ENCODE measurements around the gene SPATA2L. TPM values are rescaled to one million over a fixed set of nuclear protein-coding genes. Genes with fewer than 3 reads are reported as not detected.

The SPATA2L gene
- total RNA-seq, 2 experiments from 2014 or later = 0.93 to 1.2 TPM

- peaks cover 28% of the 10 kb centered on the region for H3K36me3 Mint-ChIP-seq (ENCODE audit: low read depth)
- CTCF ChIA-PET = no interaction called here
- H3K27me3 Mint-ChIP-seq (ENCODE audit: low read depth) = no peaks in the 10 kb centered on the region
- intact Hi-C loops (cut with micrococcal nuclease) = loop anchor here (1.0 to 10.0 kb wide), 3 partner anchors 29 to 413 kb away; partner anchors contain the start of gene CDK10
- peak within 1 kb of the TSS; percentile 91 for H3K4me3 Mint-ChIP-seq
- peak within 1 kb of the TSS; percentile 77 for H3K27ac Mint-ChIP-seq
- H3K9me3 Mint-ChIP-seq = no peaks in the 10 kb centered on the region
- DNase-seq = peak; percentile 92
- peaks cover 32% of the 10 kb centered on the region for H3K4me1 Mint-ChIP-seq (ENCODE audit: low read depth)
These were observed 43.9 kb downstream of the SPATA2L start, which contains the start of the genes CHMP1A and SPATA33 for GRCh38 chr16:89657442-89658220. Gene CHMP1A (minus strand): TSS chr16:89657708. CDS start chr16:89657588, 120 bp downstream. Gene SPATA33 (plus strand): TSS chr16:89657836. CDS start chr16:89657912, 76 bp downstream.

- no peaks in the 10 kb centered on the region for H3K27me3 Mint-ChIP-seq (ENCODE audit: low read depth)
- H3K4me1 Mint-ChIP-seq (ENCODE audit: low read depth) = peaks cover 32% of the 10 kb centered on the region
- peak overlapping the region; percentile 91 for H3K4me3 Mint-ChIP-seq
- H3K9me3 Mint-ChIP-seq = no peaks in the 10 kb centered on the region
- no peak for DNase-seq
- intact Hi-C loops (cut with micrococcal nuclease) = loop anchor here (1.0 to 10.0 kb wide), 2 partner anchors 46 to 412 kb away; no protein-coding TSS in a partner anchor
- H3K36me3 Mint-ChIP-seq (ENCODE audit: low read depth) = peaks cover 19% of the 10 kb centered on the region
- peak overlapping the region; percentile 61 for H3K27ac Mint-ChIP-seq
- CTCF ChIA-PET = no interaction called here
These were observed 44.9 kb downstream of the SPATA2L start for GRCh38 chr16:89656435-89657121.

GRCh38 chr16:89655062-89655643 is 46.4 kb downstream of the SPATA2L start:
- DNase-seq = no peak
- Mint-ChIP-seq H3K27ac (peak overlapping the region; percentile 41), H3K36me3 (ENCODE audit: low read depth) (peaks cover 9% of the 10 kb centered on the region), H3K9me3 (no peaks in the 10 kb centered on the region), H3K4me3 (peak overlapping the region; percentile 91), H3K4me1 (ENCODE audit: low read depth) (peaks cover 32% of the 10 kb centered on the region), H3K27me3 (ENCODE audit: low read depth) (no peaks in the 10 kb centered on the region)
- intact Hi-C loops (cut with micrococcal nuclease) = loop anchor here (10.0 kb wide), 1 partner anchor 410 kb away; no protein-coding TSS in a partner anchor
- CTCF ChIA-PET = interaction anchor here (1.0 kb wide), 1 partner anchor 45 kb away, joined by 4 read pairs; no protein-coding TSS in a partner anchor

- Mint-ChIP-seq H3K4me1 (ENCODE audit: low read depth) (peaks cover 29% of the 10 kb centered on the region), H3K4me3 (no peak overlapping the region), H3K27ac (no peak overlapping the region), H3K27me3 (ENCODE audit: low read depth) (no peaks in the 10 kb centered on the region), H3K36me3 (ENCODE audit: low read depth) (peaks cover 14% of the 10 kb centered on the region), H3K9me3 (no peaks in the 10 kb centered on the region)
- CTCF ChIA-PET = interaction anchor here (1.5 kb wide), 1 partner anchor 46 kb away, joined by 6 read pairs; no protein-coding TSS in a partner anchor
- DNase-seq = no peak
- intact Hi-C loops (cut with micrococcal nuclease) = loop anchor here (10.0 kb wide), 1 partner anchor 409 kb away; no protein-coding TSS in a partner anchor
These were observed 47.7 kb downstream of the SPATA2L start for GRCh38 chr16:89653656-89654295.

GRCh38 chr16:89651584-89651983 is 49.9 kb downstream of the SPATA2L start:
- Mint-ChIP-seq H3K36me3 (ENCODE audit: low read depth) (peaks cover 11% of the 10 kb centered on the region), H3K4me3 (no peak overlapping the region), H3K9me3 (no peaks in the 10 kb centered on the region), H3K27me3 (ENCODE audit: low read depth) (no peaks in the 10 kb centered on the region), H3K4me1 (ENCODE audit: low read depth) (peaks cover 21% of the 10 kb centered on the region), H3K27ac (no peak overlapping the region)
- intact Hi-C loops (cut with micrococcal nuclease) = loop anchor here (10.0 kb wide), 1 partner anchor 407 kb away; no protein-coding TSS in a partner anchor
- CTCF ChIA-PET = no interaction called here
- no peak for DNase-seq

GRCh38 chr16:89646906-89647305 is 54.6 kb downstream of the SPATA2L start:
- H3K27me3 Mint-ChIP-seq (ENCODE audit: low read depth) = no peaks in the 10 kb centered on the region
- no peak for DNase-seq
- H3K9me3 Mint-ChIP-seq = no peaks in the 10 kb centered on the region
- intact Hi-C loops (cut with micrococcal nuclease) = no loop called here
- CTCF ChIA-PET = no interaction called here
- H3K27ac Mint-ChIP-seq = no peak overlapping the region
- H3K36me3 Mint-ChIP-seq (ENCODE audit: low read depth) = peaks cover 14% of the 10 kb centered on the region
- H3K4me3 Mint-ChIP-seq = no peak overlapping the region
- H3K4me1 Mint-ChIP-seq (ENCODE audit: low read depth) = no peaks in the 10 kb centered on the region

Other genes with a start within 250 kb of the SPATA2L start
- 100 to 1,000 TPM; 174 to 177 TPM for gene ANKRD11, start 211.1 kb downstream of the SPATA2L start, total RNA-seq
- gene SPG7, start 193.3 kb downstream of the SPATA2L start, total RNA-seq = 10 to 100 TPM; 62.4 to 67.7 TPM
- 1,000 to 10,000 TPM; 3,875 to 3,899 TPM for gene RPL13, start 141.0 kb downstream of the SPATA2L start, total RNA-seq
- gene CPNE7, start 125.9 kb downstream of the SPATA2L start, total RNA-seq = 1 to 10 TPM; 6.4 to 9.0 TPM
- gene DPEP1, start 88.1 kb downstream of the SPATA2L start, total RNA-seq = not detected
- 10 to 100 TPM; 46.8 to 48.4 TPM for gene CHMP1A, start 44.0 kb downstream of the SPATA2L start, total RNA-seq
- gene SPATA33, start 43.9 kb downstream of the SPATA2L start, total RNA-seq = 1 to 10 TPM; 6.5 to 7.0 TPM
- 100 to 1,000 TPM; 128 to 158 TPM for gene CDK10, start 15.0 kb downstream of the SPATA2L start, total RNA-seq
- 1 to 10 TPM in 1 of 2 experiments, under 1 TPM in 1; 0.91 to 1.4 TPM for gene VPS9D1, start 19.2 kb upstream of the SPATA2L start, total RNA-seq
- gene ZNF276, start 19.8 kb upstream of the SPATA2L start, total RNA-seq = 10 to 100 TPM; 19.8 to 25.3 TPM
- gene FANCA, start 114.9 kb upstream of the SPATA2L start, total RNA-seq = 10 to 100 TPM; 85.5 to 96.7 TPM
- under 1 TPM; 0.26 to 0.44 TPM for gene SPIRE2, start 126.8 kb upstream of the SPATA2L start, total RNA-seq
- gene TCF25, start 171.9 kb upstream of the SPATA2L start, total RNA-seq = 100 to 1,000 TPM; 108 to 109 TPM
- gene MC1R, start 217.2 kb upstream of the SPATA2L start, total RNA-seq = under 1 TPM; 0.45 to 0.49 TPM
- gene TUBB3, start 221.6 kb upstream of the SPATA2L start, total RNA-seq = under 1 TPM; 0.20 to 0.38 TPM
- gene DEF8, start 247.1 kb upstream of the SPATA2L start, total RNA-seq = 10 to 100 TPM; 19.7 to 20.1 TPM